HG03045 (cell line): ENCODE measurements around the gene EYS.
A peak's percentile ranks its signal among the peaks of the same experiment; 100 is the strongest.

Experiments
- ATAC-seq: cut with Tn5 transposase; IDR thresholded peaks from one replicate; pipeline ENCODE4 v1.9.1; 2021; ENCODE audit warnings: mild to moderate bottlenecking, moderate library complexity; ENCODE audit not compliant: unreplicated experiment

The EYS gene

DNA sequence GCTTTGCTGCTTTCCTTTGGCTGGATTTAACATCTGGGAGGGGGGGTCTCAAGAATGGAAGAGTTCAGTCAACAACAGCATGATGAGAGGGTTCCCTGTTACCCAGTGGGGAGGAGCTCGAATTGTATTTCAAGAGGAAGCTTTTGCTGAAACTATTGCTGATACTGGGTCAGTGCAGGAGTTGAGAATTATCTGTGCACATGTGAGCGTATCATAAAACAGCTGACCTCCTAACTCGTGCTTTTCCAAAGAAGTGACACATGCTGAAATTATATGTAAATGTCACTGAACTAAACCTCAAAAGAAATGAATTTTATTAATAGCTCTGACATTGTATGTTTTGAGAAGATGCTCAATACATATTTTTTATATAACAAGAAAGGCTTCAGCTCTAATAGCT is 1975.1 kb downstream of the EYS start:
- ATAC-seq: no peak

DNA sequence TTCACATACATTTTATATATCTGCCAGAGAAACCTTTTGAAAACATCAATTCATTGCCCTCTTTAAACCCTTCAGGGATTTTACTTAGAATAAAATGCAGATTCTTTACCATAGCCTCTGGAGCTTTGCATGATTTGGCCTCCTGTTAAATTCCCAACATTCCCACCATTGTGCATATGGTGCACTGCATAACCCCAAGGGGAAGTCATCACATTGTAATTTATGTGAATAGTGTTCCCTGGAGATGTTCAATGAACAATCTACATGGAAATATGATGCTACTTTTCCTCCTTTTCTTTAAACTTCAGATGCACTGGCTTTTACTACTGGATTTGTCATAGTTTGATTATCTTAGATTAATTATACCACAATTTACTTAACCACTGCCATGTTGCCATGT is 1976.7 kb downstream of the EYS start:
- ATAC-seq: no peak

DNA sequence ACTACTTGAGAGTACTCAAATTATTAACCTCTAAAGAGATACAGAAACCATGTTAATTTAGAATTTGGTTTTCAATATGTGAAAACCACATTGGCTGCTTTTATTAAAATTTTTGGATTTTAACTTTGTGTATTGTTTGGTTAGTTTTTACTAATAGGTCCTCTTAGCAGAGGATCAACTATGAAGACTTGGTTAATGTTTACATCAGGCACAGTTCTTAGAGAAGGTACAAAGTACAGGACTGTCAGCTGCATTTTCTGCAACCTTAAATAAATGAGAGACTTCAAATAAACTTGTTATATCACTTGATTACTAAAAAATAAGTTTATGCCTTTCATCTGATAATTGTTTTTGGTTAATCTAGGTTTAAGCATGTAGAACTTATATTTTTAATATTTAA is 1982.3 kb downstream of the EYS start:
- ATAC-seq: no peak

DNA sequence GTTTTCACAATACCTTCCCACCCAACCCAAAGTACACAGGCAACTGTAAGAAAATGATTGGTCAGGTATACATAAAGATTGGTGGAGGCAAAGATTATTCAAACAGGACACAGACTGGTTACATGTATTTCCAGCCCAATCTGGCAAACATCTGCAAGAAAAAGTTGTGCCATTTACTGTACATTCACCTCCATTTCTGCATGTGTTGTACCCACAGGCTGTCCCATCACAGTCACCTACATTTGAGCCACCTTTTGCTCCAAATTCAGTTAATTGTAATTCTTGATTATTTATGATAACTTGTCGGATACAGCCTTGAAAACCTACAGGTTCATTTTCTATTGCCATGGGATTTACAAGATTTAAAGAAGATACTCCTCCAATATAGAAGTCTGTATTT is 1985.8 kb downstream of the EYS start:
- no peak for ATAC-seq

DNA sequence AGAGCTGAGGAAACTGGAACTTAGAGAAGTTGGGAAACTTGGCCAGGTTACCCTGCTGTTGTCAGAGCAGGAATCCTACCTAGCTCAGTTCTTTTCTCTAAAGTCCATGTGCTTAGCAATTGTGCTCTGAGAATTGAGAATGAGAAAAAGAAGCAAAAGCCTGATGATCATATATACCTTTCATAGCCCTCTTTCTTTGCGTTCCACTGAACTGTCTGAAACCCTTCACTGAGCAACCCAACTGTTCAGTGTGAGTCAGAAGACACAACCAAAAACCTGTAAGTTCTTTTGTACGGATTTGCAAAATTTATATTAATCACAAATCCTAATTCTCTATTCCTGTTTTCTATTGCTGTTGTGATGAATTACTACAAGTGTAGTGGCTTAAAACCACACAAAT is 1990.9 kb downstream of the EYS start:
- ATAC-seq: no peak

DNA sequence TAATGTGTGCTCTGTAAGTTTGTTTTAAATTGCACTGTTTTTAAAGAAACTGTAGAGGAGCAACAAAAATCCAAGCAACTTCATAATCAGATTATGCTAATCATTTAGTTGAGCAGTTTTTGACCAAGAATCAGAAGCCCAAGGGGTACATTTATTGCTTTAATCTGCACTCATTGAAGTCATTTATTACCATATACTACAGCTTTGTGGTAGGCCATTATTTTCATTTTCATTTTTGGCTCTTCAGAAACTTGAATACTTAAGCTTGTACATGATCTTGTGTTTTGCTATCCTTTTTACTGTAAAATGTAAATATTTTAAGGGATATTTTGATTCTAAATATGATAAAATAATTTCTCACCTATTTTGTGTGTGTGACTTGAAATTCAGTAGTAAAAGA is 1992.9 kb downstream of the EYS start:
- ATAC-seq: no peak

DNA sequence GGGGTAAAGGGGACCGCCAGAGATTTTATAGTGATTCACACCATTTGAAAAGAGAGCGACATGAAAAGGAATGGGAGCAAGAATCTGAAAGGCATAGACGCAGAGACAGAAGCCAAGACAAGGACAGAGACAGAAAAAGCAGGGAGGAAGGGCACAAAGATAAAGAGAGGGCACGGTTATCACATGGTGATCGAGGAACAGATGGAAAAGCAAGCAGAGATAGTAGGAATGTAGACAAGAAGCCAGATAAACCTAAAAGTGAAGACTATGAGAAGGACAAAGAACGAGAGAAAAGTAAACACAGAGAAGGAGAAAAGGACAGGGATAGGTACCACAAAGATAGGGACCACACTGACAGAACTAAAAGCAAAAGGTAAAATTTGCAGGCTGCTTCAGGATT is 1993.7 kb downstream of the EYS start:
- ATAC-seq: no peak

DNA sequence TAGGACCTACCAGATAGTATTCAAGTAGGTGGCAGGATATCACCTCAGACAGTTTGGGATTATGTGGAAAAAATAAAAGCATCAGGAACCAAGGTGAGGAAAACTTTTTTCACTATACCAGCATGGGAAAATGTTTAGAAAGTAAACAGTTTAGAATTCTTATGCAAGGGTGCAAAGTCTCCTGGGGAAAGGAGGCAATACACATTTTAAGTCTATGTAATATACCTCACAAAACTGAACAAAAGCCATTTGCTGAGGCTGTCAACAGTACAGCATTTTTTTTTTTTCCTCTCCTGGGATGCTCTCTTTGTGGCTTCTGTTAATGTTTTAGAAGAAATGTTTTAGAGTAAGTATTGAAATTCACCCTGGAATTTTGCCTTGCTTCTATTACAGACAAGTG is 1997.9 kb downstream of the EYS start:
- no peak for ATAC-seq

DNA sequence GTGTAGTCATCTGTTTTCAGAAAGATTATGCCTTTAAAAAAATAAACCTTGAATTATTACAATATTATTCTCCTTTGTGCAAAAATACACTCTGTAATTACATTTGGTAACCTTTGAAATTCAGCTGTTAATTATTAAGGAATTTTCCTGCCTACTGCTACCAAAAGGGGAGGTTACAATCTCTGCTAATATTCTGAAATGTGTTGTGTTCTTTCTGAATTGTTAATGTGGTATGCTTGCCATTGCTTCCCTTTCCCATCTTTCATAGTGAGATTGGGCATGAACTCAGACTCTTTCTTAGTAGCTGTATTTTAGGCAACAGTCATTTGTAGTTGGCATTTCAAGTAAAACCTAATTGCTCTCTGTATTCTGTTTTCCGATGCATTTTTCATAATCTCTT is 1998.4 kb downstream of the EYS start:
- no peak for ATAC-seq

DNA sequence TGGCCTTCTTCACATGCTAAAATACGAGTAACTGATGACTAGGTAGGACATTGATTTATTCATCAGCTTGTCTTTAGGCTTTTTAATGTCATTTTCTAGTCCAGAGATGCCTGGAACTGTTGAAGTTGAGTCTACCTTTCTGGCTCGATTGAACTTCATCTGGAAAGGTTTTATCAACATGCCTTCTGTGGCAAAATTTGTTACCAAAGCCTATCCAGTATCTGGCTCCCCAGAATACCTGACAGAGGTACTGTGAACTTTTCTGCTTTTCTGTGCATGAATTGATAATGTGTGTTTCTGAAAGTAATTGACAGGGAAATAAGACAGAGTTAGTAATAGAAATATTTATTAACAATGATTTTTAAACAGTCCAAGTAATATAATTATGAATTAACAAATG is 2000.4 kb downstream of the EYS start:
- ATAC-seq: no peak

DNA sequence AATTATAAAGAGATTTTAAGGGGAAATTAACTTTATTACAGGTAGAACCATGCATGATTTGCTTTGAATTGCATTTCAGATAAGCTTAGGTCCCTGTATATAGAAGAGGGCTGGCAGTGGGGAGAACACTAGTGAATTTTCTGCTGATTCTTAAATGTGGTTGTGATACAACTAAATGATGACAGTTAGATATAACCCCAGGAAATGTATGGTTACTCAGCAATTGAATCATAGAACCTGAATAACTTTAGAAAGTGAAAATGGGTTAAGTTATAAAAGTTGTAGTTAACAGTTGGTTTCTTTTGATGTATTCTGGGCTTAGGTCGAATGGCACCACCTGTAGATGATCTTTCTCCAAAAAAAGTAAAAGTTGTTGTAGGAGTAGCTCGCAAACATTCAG is 2001.3 kb downstream of the EYS start:
- no peak for ATAC-seq

DNA sequence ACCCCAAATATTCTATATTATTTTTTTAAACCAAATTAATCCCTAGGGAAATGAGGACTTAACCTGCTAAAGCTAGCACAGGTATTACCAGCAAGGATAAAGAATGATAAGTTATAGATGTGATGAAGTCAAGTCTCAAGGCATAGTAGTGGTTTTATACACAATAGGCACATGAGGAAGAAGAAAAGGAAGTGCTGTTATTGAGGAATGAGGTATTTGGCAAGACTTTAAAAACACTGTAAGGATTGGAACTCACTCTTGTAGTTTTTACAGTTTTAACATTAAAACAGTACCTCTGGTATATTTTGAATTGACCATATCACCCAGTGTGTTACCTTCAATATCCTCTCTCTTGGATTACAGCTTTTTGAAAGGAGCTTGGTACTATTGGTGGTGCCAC is 2016.8 kb downstream of the EYS start:
- ATAC-seq: no peak

DNA sequence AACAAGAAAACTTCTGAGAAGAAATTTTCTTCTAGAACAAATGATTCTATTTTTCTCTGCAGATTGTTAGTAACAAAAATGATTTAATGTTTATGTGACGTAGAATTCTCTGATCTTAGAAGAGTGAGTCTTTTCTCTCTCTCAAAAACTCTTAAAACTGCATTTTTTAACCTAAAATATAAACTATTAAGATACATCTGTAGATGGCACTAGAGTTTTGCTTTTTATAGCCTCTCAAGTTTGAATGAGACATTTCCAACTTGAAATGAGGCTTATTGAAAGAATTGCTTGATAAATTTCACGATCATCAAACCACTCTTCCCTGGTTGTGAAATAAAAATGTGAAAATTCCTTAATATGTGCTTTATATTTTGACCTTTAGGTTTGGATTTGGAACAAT is 2017.6 kb downstream of the EYS start:
- ATAC-seq: no peak

DNA sequence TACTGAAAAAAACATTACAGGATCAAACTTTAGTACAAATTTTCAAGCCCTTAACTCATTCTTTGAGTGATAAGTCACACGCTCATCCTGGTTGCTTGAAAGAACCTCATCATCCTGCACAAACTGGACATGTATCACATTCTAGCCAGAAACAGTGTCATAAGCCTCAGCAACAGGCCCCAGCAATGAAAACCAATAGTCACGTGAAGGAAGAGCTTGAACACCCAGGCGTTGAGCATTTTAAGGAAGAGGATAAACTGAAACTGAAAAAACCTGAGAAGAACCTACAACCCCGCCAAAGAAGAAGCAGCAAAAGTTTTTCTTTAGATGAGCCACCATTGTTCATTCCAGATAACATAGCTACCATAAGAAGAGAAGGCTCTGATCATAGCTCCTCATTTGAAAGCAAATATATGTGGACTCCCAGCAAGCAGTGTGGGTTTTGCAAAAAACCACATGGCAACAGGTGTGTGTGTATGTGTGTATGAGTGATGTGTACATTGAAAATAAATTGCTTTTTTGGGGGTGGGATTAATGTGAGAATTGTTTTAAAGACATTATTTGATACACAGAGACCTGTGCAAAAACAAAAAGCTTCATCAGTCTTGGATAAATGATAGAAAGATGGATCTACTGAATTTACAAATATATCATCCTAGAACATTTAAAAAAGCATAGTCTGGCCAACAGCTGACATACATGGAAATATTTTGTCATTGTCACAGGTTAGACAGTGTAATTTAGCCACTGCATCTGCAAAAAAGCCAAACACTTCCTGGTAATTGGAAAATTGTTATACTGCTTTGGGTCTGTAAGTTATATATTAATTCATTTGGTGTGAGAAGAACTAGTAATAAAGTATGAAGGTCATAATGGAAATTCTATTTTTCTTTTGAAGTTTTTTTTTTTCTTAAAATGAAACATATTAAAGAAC is 2021.3 kb downstream of the EYS start:
- ATAC-seq: peak; percentile 88

DNA sequence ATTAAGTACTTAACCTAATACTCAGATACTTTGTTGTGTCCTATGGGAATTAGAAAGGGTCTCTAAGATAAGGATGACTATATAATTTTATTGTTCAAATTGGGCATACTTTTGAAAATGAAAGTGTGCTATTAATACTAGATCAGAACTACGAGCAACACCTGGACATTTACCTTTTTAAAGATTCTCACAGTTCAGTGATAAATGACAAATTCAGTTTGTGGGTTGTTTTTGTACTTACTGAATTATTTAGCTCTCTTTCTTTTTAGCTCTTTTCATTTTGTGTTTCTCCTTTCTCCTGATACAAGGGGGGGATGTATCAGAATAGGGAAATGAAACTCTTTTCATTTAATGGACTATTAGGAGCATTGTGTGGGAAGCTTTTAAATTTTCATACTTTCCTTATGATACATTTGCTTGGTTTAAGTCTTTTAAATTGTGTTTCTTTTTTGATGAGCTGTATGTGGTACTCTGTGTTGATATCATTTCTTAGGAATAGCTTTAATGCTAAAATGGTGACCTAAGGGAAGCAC is 2023.9 kb downstream of the EYS start:
- no peak for ATAC-seq

DNA sequence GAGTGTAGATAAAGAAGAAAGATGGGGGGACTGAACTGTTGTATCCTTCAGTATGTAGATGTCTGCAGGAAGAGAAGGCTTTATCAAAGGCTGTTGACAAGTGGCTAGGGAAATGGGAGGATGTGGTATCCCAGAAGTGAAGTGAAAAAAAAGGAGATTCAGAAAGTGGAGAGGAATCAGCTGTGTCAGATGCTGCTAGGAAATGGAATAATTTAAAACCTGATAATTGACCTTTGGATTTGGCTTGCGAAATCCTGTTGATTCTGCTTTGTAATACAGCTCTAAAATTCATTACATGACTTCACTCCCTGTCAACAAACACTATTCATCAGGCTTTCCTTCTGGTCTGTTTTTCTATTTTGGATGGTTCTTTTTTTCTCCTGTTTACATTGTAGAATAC is 2029.7 kb downstream of the EYS start:
- ATAC-seq: no peak

DNA sequence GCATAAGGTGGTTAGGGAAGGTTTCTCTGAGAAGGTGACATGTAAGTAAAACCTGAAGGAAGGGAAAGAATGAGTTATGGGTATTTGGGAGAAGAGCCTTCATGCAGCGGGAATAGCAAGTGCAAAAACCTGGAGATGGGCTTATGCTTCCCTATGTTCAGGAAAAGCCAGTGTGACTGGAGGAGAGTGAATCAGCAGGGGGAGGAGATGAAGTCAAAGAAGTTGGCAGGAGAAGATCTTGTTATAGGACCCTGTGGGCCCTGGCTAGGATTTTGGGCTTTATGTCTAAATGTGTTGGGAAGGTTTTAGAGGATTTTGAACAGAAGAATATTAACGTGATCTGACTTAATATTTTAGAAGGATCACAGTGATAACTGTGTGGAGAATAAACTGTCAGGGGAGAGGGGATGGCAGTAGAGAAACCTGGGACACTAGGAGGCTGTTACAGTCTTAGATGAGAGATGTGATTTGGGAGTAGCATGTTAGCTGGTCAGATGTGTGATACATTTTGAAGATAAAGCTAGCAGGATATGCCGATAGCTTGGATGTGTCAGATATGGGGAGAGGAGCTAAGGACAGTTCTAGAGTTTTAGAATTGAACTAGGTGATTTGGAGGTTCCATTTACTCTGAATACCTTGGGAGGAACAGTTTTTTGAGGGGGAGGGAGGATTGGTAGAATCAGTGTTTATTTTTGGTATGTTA is 2030.5 kb downstream of the EYS start:
- no peak for ATAC-seq

DNA sequence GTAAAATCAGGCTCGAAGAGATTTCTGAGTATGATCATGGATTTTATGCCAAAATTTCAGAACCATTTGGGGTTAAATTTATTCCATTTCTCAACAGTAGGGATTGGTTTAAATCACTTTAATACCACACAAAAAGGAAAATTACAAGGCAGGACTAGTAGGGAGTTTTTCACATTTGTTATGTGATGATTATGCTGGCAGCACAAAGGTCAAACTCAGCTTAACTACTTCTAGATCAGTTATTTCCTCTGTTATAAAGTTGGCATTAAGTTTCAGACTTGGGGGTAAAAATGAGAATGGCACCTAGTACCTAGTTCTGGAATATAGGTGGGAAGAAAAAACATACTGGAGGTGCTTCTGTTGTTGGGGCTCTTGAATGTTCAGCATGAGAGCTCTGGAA is 2031.9 kb downstream of the EYS start:
- ATAC-seq: no peak

DNA sequence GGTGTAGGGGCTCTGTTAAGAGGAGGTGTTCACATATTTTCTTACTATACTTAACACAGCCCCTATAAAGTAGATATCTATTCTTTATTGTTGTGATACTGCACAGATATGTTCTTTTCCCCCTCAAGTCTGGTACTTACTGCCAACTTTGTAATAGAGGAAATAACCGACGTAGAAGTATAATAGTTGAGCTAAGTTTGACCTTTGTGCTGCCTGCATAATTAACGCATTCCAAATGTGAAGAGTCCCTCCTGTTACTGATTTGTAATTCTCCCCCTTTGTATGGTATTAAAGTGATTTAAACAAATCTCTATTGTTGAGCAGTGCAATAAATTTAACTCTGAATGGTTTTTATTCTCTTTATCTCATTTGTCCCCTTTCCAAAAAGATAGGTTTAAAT is 2032.4 kb downstream of the EYS start:
- ATAC-seq: no peak

DNA sequence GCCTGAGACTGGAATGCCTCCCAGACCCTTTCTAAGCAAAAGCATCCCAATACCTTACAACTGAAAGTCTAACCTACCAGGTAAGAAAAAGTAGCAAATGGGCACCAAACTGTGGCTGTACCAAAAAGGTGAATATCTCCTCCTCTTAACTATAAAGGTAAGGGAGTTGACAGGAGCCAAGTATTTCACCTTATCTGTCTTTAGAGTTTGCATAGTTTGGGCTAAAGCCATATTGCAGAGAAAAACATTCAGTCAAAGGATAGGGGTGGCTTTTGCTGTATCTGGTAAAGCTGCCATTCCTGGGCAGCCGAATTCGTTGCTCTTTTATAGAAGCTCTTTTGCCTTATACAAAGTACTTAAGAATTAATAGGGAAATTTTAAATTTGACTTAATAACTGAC is 2033.3 kb downstream of the EYS start:
- no peak for ATAC-seq

DNA sequence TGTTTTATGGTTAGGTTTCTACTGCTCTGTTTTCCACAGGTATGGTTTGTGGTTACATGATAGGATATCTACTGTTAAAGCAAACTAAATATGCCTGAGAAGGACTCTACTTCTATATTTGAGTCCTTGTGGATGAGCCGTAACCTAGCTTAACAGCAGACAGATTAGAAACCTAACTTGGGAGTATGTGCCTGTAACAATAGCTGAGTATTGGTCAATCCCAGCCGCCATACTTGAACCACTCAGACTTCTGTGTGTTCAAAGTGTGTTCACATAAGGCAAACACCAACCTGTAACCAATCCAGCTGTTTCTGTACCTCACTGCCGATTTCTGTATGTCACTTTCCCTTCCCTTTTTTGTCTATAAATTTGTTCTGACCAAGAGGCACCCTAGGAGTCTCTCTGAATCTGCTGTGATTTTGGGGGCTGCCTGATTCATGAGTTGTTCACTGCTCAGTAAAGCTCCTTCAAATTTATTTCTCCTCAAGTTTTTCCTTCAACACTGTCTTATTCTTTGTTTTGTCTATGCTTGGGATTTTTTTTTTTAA is 2034.4 kb downstream of the EYS start:
- ATAC-seq: no peak
